WERI-Rb-1 (cell line): ENCODE data around the gene RNF44.

ENCODE experiments used
- DNase-seq: peaks from one replicate; pipeline ENCODE4 v3.0.0-alpha.2; 2020
- H3K27ac ChIP-seq: fragments of 250-450 bp; sonication (Bioruptor Pico); 2 replicates; pipeline ENCODE4 v1.5.1; 2020; ENCODE audit warnings: mild to moderate bottlenecking, moderate library complexity
- H3K27me3 ChIP-seq: fragments of 250-450 bp; sonication (Bioruptor Pico); 2 replicates; pipeline ENCODE4 v1.5.1; 2021; ENCODE audit warnings: mild to moderate bottlenecking, low read depth, moderate library complexity; ENCODE audit not compliant: insufficient read depth, severe bottlenecking
- H3K36me3 ChIP-seq: fragments of 250-450 bp; sonication (Bioruptor Pico); 2 replicates; pipeline ENCODE4 v1.5.1; 2020; ENCODE audit warnings: mild to moderate bottlenecking, moderate library complexity
- H3K4me3 ChIP-seq: 2 replicates; pipeline ENCODE4 v1.5.1; 2011; ENCODE audit warnings: low read depth, mild to moderate bottlenecking, control low read depth, low read length
- H3K9me3 ChIP-seq: fragments of 250-450 bp; sonication (Bioruptor Pico); 2 replicates; pipeline ENCODE4 v1.5.1; 2021; ENCODE audit warnings: mild to moderate bottlenecking, moderate library complexity; ENCODE audit not compliant: severe bottlenecking
- TF ChIP-seq, protein P1 (sequence below): IDR thresholded peaks from 2 replicates; pipeline ENCODE4 v1.5.1; 2011; ENCODE audit warnings: low read depth, mild to moderate bottlenecking, control low read depth, inconsistent platforms, low read length

The RNF44 gene

DNA sequence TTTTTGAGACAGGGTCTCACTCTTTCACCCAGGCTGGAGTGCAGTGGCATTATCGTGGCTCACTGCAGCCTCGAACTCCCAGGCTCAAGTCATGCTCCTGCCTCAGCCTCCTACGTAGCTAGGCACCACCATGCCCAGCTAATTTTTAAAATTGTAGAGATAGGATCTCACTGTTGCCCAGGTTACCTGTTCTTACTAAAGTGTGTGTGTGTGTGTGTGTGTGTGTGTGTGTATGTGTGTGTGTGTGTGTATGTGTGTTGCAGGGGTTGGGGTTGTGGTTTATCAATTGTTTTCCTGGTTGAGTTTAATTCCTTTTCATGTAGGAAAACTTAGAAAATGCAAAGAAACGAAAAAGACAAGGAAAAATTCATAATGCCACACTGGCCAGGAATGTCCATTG is 21.8 kb downstream of the RNF44 start:
- TF ChIP-seq, protein P1, sequence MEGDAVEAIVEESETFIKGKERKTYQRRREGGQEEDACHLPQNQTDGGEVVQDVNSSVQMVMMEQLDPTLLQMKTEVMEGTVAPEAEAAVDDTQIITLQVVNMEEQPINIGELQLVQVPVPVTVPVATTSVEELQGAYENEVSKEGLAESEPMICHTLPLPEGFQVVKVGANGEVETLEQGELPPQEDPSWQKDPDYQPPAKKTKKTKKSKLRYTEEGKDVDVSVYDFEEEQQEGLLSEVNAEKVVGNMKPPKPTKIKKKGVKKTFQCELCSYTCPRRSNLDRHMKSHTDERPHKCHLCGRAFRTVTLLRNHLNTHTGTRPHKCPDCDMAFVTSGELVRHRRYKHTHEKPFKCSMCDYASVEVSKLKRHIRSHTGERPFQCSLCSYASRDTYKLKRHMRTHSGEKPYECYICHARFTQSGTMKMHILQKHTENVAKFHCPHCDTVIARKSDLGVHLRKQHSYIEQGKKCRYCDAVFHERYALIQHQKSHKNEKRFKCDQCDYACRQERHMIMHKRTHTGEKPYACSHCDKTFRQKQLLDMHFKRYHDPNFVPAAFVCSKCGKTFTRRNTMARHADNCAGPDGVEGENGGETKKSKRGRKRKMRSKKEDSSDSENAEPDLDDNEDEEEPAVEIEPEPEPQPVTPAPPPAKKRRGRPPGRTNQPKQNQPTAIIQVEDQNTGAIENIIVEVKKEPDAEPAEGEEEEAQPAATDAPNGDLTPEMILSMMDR: no peak
- Histone ChIP-seq H3K36me3 (no peaks in the 10 kb centered on the region), H3K4me3 (no peak overlapping the region), H3K27me3 (no peaks in the 10 kb centered on the region), H3K27ac (no peak overlapping the region), H3K9me3 (no peaks in the 10 kb centered on the region)
- DNase-seq: no peak

- Histone ChIP-seq H3K36me3 (peaks cover 3% of the 10 kb centered on the region; the same call in 1 of the 2 replicates), H3K4me3 (no peak overlapping the region), H3K27ac (no peak overlapping the region), H3K27me3 (no peaks in the 10 kb centered on the region), H3K9me3 (no peaks in the 10 kb centered on the region)
- no peak for DNase-seq
- TF ChIP-seq, protein P1: no peak
These were observed 22.8 kb downstream of the RNF44 start for GRCh38 chr5:176514244-176514950.

DNA sequence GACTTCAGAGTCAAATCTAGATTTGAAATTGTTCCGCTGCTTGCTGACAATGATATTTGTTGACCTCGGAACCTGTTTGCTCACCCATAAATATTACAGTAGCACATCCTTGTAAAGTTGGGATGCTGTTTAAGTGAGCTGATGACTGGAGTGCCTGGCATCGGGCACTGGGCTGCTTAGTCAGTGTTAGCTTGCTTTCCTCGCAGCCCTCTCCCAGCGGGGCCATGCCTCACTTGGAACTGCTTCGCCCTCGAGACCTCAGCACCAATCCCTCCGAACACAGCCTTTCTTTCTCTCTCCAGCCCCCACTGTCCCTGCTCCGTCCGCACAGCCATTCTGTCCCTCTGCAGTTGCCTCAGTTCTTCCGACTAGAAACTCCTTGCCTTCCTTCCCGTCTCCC is 23.4 kb downstream of the RNF44 start:
- Histone ChIP-seq H3K4me3 (no peak overlapping the region), H3K27ac (no peak overlapping the region), H3K27me3 (no peaks in the 10 kb centered on the region), H3K36me3 (peaks cover 7% of the 10 kb centered on the region; the same call in 1 of the 2 replicates), H3K9me3 (no peaks in the 10 kb centered on the region)
- TF ChIP-seq, protein P1: no peak
- no peak for DNase-seq

DNA sequence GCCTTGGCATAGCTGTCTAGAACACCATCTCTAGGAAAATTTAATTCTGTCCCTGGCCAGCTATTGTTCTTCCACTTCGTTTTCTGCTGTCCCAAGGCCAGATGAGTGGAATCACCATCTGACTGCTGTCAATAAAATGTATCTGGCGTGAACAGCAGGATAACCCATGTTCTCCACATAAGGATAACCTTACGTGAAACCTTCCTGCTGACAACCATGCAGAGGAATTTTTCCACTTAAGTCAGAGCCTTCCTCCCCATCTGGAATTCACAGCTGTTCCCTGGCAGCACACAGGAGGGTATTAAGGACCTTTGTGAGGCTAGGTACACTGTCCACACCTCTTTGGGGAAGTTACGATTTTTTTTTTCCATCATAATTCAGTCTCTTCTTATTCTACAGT is 28.6 kb downstream of the RNF44 start:
- no peak overlapping the region for H3K4me3 ChIP-seq
- no peak overlapping the region for H3K27ac ChIP-seq
- TF ChIP-seq, protein P1: no peak
- H3K36me3 ChIP-seq: peaks cover 42% of the 10 kb centered on the region
- no peaks in the 10 kb centered on the region for H3K9me3 ChIP-seq
- H3K27me3 ChIP-seq: no peaks in the 10 kb centered on the region
- DNase-seq: no peak

DNA sequence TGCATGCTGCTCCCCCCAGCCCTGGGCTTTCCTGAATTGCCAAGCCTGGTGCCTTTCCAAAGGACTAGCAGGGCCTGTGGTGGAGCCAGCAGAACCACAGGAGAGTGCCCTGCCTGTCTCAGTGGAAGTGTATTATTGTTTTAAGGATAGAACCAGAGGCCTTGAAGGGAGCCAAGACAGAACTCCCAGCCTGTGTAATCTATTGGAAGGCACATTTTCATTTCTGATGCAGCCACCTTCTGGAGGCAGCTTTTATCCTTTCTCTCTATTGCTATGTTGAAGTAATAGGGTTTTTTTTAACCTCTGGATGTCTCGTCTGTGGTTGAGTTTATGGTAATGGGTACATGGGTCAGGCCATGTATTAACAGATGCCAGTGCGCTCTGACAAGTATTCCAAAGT is 29.3 kb downstream of the RNF44 start:
- Histone ChIP-seq H3K27ac (no peak overlapping the region), H3K4me3 (no peak overlapping the region), H3K27me3 (no peaks in the 10 kb centered on the region), H3K36me3 (peaks cover 43% of the 10 kb centered on the region), H3K9me3 (no peaks in the 10 kb centered on the region)
- no peak for DNase-seq
- TF ChIP-seq, protein P1: no peak

- Histone ChIP-seq H3K27me3 (no peaks in the 10 kb centered on the region), H3K9me3 (no peaks in the 10 kb centered on the region), H3K27ac (no peak overlapping the region), H3K4me3 (no peak overlapping the region), H3K36me3 (peaks cover 74% of the 10 kb centered on the region)
- DNase-seq: no peak
- TF ChIP-seq, protein P1: no peak
These were observed 33.7 kb downstream of the RNF44 start for GRCh38 chr5:176503496-176503895.
